Renal cortical epithelial cell (primary cell): Measurements from ENCODE around the gene PROM1. TPM values are rescaled to one million over a fixed set of nuclear protein-coding genes. Genes with fewer than 3 reads are reported as not detected.

Experiments
- DNase-seq: peaks from one replicate; pipeline ENCODE4 v3.0.0-alpha.2; 2011; ENCODE audit warnings: low read depth
- total RNA-seq: library from RNA; depleted of rRNA; stranded (reverse); fragments of >200 nt; gene quantifications from 2 replicates; pipeline ENCODE4 v1.2.3, GENCODE V29; 2014

PROM1 gene
- total RNA-seq, 1 donor from 2014 or later = 98.4 TPM

- no peak for DNase-seq
These were observed 21.2 kb downstream of the PROM1 start for GRCh38 chr4:16062601-16063000.

- peak; percentile 54 for DNase-seq
These were observed 27.0 kb downstream of the PROM1 start for GRCh38 chr4:16056681-16057385.

- DNase-seq = no peak
These were observed 27.9 kb downstream of the PROM1 start for GRCh38 chr4:16055873-16056272.

- no peak for DNase-seq
These were observed 28.4 kb downstream of the PROM1 start for GRCh38 chr4:16055471-16055870.

GRCh38 chr4:16052939-16053338, 30.9 kb downstream of the PROM1 start:
- DNase-seq = no peak

GRCh38 chr4:16051980-16052379, 31.8 kb downstream of the PROM1 start:
- no peak for DNase-seq

GRCh38 chr4:16051132-16051531, 32.7 kb downstream of the PROM1 start:
- no peak for DNase-seq

- no peak for DNase-seq
These were observed 33.2 kb downstream of the PROM1 start for GRCh38 chr4:16050669-16051068.

GRCh38 chr4:16048619-16049419, 35.0 kb downstream of the PROM1 start:
- DNase-seq = no peak

- peak; percentile 56 for DNase-seq
These were observed 38.1 kb downstream of the PROM1 start for GRCh38 chr4:16045687-16046086.

GRCh38 chr4:16043642-16044498, 40.0 kb downstream of the PROM1 start:
- no peak for DNase-seq

- DNase-seq = no peak
These were observed 44.7 kb downstream of the PROM1 start for GRCh38 chr4:16039139-16039538.

- no peak for DNase-seq
These were observed 45.9 kb downstream of the PROM1 start for GRCh38 chr4:16037901-16038300.

GRCh38 chr4:16035843-16036242, 48.0 kb downstream of the PROM1 start:
- DNase-seq = no peak

GRCh38 chr4:16034010-16034748, 49.6 kb downstream of the PROM1 start:
- DNase-seq = peak; percentile 99

- DNase-seq = no peak
These were observed 51.4 kb downstream of the PROM1 start for GRCh38 chr4:16032396-16032770.

GRCh38 chr4:16031546-16032395, 52.1 kb downstream of the PROM1 start:
- peak; percentile 56 for DNase-seq

- peak; percentile 27 for DNase-seq
These were observed 53.9 kb downstream of the PROM1 start for GRCh38 chr4:16029886-16030285.

GRCh38 chr4:16029262-16029661, 54.6 kb downstream of the PROM1 start:
- peak; percentile 34 for DNase-seq

GRCh38 chr4:16027626-16028025, 56.2 kb downstream of the PROM1 start:
- DNase-seq = peak; percentile 54

GRCh38 chr4:16027114-16027513, 56.7 kb downstream of the PROM1 start:
- peak; percentile 21 for DNase-seq
